NOMO-1 treated with DMSO at 0.1 percent for 48 hours (cell line): ENCODE results near the gene SHQ1.
"Not testable (repeated sequence)": the region's sequence is repeated elsewhere in the genome, so short reads cannot be mapped to it uniquely, and the experiment has no call there.

ENCODE experiments used
- DNase-seq: peaks from one replicate; lab custom pipeline; 2025; ENCODE audit not compliant: unreplicated experiment; lab: John Stamatoyannopoulos, UW

The SHQ1 gene

DNA sequence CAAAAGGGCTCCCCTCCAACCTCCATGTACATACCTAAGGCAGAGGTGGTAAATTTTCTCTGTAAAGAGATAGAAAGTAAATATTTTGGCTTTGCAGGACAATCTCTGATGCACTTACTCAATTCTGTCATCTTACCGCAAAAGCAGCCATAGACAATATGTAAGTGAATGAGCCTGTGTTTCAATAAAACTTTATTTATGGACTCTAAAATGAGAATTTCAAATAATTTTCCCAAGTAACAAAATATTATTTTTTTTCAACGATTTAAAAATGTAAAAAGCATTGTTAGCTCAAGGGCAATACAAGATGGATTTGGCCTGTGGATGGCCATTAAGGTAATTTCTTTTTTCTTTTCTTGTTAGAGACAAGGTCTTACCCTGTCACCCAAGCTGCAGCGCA, 44.7 kb downstream of the SHQ1 start:
- DNase-seq = no peak

DNA sequence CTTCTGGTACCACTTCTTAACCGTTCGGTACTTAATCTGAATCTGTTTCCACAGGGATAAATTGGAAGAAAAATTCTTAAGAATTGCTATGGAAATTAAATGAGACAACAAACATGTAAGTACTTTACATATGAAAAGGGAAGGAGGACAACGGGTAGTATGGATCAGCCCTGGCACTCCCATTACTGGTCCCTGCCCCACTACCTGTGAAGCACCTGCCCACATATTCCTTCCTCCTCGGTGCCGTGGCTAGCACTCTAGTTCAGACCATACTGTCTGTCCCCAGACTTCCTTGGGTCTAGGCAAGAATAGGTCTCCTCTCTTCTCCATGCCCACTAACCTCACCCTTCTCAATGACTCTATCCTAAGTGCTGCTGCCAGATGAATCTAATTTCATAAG, 46.2 kb downstream of the SHQ1 start:
- no peak for DNase-seq

DNA sequence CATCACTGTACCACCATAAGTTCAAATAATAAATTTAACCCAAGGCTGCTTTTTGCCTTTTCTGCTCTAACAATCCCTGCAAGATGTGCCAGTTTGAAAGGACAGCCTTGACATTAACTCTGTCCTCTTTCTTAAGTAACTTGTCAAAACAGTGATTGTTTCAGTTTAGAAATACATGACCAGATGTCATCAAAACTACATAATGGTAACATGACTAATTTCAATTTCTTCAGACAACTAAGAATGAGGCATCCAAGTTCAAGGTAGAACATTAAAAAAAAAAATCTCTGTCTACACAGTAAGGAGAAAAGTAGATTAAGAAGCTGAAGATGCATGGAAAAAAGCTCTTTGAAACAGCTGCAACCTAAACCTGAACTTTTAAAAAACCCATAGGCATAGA, 47.4 kb downstream of the SHQ1 start:
- DNase-seq = no peak

DNA sequence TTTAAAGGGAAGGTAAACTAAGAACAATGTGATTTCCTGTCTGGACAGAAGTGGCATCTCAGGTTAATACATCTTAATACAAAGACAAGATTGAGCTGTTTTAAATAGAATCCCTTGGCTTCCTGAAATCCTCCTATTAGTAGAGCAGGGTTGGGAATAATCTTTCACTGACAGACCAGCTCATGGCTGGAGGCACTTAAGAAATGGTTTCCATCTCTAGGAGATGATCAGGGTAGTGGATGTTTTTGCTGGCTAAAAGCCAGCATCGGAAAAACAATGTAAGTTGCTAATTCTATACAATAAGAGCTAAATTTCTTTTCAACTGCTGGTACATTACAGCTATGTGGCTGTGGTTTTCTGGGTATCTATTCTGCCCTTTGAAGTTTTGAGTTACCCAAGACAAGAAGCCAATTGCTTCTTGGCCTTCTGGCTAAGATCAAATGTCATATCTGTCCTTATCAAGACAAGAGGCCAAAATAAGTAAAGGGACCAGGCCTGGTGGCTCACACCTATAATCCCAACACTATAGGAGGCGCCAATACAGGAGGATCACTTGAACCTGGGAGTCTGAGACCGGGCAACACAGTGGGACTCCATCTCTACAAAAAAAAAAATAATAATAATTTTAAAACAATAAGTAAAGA, 49.6 kb downstream of the SHQ1 start:
- no peak for DNase-seq

DNA sequence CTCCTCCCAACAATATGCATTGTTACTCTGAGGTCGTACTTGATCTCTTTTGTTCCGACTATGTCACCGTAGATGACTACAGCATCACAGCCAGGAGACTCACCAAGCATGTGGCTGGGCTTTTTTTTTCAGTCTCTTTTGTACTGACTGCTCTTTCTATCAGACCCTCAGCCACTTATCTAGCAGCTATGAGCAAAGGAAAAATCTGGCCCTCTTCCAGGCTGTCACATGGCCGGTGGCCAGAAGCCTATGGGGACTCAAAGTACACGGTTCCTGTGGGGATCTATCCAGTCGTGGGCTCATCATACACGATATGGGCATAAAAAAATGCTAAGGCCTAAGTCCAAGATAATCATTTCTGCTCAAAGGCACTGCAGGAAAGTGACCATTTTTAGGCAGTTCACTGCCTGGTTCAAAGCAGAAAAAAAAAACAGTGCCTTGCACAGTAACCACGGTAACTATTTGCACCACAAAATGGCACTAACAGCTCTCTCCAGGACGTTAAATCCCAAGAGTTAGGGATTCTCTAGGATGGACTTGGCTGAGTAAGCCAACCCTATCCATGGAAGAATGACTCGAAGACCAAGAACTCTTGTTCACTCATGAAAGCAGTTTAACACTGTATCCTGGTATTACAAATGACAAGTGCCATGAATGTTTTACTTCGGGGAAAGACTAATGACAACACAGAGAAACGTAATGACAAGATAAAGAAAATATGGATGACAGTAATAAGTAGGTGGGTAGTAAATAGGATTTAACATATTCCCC, 50.3 kb downstream of the SHQ1 start:
- DNase-seq = no peak

DNA sequence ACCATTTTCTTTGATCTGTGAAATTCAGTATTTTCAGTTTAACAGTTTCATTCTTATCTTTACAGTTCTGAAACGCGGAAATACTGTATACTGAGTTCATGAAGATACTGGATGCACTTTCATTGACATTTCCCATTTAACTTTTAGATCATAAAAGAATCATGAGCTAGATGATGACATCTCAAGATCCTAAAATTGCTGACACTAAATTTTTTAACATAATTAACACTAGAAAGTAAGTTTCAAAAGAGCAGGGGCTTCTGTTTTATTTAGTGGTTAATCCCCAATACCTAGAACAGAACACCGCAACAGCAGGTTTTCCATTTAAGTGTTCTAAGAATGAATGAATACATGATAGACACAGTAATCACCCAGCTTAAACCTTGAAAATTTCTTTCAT, 54.2 kb downstream of the SHQ1 start:
- no peak for DNase-seq

DNA sequence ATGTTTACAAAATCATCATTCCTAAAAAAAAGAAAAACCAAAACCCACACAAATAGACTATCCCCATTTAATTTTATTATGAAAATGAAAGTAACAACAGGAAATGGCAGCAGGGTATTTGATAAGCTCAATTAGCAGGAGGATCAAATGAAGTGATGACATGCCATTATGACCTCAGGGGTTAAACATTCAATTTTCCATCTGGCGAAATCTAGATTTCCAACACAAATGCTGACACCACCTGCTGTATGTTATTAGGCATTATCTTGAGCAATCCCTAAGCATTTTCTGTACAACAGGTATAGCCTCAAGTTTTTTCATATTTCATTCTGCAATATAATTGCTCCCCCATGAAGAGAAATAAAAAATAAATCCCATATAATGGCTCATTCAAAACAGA, 57.1 kb downstream of the SHQ1 start:
- DNase-seq = no peak

DNA sequence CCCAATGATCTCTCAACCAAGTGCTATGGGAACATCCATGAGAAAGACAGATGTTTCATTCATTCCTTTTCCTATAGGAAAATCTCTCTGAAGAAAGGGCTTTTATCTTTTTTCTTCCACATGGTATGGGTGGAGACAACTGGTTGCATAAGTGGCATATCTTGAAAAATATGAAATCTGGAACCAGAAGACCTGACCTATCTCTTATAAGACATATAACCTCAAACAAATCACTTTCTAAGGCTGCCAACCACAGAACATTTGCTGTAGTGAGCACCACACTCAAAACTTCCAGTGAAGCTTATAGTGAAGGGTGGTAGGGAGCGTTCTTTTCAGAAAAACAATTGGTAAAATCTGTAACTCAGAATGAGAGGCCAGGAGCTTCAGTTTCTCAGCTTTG, 58.5 kb downstream of the SHQ1 start:
- DNase-seq = no peak

DNA sequence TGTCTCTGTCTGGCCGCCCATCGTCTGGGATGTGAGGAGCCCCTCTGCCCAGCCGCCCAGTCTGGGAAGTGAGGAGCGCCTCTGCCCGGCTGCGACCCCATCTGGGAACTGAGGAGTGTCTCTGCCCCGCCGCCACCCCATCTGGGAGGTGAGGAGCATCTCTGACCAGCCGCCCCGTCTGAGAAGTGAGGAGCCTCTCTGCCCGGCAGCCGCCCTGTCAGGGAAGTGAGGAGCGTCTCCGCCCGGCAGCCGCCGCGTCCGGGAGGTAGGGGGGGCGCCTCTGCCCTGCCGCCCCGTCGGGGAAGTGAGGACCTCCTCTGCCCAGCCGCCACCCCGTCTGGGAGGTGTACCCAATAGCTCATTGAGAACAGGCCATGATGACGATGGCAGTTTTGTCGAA, 60.0 kb downstream of the SHQ1 start:
- DNase-seq = not testable (repeated sequence)

DNA sequence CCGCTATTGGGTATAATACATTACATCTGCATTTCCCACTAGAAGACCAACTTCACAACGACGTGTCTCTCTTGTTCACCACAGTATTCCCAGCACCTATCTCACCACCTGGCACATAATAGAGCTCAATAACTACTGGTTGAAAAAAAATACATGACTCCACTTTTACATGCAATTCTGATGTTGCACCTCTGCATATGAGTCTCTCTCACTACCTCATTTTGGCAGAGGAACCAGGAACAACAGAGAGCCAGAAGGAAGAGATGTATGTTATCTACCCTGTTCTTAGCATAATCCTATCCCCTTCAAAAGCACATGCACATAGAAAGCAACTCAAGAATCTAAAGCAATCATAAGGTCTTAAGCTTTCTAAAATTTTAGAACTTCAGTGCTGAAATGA, 61.6 kb downstream of the SHQ1 start:
- no peak for DNase-seq

DNA sequence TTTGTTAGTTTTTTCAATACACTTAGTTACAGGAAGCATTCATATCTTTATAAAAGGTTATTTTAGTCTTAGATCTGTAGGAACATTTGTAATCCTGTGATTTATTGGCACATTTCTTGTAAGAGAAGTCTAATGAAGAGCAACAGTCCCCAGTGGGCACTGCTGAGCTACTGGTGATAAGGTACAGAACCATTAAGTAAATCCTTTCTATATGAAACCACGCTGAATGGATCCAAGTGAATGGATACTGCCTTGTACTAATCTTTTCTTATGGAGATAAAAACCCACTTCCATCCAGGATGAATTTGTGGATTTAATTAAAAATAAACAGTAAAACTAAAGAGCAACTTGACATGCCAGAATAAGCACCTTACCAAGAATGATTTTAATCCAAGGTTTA, 64.0 kb downstream of the SHQ1 start:
- no peak for DNase-seq

DNA sequence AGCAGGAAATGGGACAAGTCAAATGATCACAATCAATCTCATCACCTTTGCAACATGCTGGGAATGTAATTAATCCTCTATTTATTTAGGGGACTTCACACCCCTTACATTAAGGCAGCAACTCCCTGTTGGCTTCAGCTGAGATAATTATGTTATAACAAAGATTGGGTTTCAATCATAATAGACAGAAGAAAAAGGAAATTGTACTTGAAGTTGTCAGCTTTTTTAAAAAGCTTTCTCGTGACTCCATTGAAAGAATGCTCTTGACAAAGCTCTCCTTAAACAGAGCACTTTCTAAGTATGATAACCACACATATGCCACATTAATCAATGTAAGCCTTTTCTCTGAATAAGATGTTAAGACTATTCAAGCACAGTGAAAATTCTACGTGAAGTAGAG, 65.7 kb downstream of the SHQ1 start:
- no peak for DNase-seq

DNA sequence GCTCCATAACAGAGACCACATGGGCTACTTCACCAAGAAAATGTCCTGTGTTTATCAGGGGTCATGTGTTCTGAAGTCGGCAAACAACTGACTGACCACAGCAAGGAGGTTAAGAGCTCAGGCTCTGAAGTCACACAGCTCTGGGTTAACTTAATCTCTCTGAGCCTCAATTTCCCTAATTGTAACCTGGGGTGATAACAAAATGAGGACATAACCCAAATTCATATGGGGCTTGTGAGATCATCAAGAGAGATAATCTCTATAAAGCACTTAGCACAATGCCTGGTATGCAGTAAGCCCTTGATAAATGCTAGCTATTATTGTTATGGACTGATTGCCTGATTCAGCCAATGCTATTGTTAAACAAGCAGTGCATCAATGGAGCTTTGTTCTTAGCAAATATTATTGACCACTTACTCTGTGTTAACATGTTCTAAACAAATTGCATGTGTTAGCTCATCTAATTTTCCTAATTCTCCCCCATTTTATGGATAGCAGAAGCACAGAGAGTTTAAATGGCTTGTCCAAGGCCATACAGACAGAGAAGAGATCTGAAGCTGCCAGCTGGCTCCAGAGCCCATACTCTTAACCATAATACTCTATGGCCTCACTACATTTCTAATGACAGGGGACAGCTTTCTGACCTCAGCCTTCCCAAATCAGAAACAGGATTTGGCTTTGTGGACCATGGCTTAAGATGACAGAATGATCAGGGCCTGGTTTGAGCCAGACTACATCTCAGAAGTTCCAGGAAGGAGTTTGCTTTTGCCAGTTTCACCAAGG, 78.3 kb downstream of the SHQ1 start:
- DNase-seq = no peak

DNA sequence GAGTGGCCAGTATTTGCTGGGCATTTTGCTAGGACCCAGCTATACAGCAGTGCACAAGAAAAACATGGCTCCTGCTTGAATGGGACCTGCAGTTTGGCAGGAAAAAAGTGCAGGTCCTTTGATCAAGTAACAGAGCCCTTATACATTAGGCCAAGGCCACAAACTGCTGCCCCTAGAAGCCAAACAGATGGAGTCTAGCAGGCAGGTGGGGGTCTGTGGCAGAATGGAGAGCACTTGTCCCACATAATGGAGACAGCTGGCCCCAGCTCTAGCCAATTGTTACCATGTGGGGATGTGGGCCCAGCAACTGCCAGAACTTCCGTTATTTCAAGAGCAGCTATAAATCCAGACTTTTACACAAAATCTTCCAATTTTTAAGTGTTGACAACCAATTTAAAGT, 79.3 kb downstream of the SHQ1 start:
- peak; percentile 12 for DNase-seq

DNA sequence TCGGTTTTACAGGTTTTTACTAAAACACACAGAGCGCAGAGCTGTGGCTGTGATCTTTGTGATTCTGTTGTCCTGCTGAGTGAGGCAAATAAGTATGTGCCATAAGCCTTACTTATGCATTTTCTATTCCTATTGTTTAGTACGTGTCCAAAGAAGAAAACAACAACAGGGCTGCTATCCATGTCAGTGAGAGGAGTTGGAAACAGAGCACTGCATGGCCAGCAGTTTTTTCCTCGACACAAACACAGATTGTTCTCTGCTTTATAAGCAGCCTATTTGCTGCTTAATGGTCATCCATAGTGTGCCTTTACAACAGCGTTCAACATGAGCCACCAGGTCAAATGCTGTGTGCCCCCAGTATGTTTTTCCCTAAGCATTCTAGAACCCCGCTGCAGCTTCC, 79.8 kb downstream of the SHQ1 start:
- DNase-seq = no peak

DNA sequence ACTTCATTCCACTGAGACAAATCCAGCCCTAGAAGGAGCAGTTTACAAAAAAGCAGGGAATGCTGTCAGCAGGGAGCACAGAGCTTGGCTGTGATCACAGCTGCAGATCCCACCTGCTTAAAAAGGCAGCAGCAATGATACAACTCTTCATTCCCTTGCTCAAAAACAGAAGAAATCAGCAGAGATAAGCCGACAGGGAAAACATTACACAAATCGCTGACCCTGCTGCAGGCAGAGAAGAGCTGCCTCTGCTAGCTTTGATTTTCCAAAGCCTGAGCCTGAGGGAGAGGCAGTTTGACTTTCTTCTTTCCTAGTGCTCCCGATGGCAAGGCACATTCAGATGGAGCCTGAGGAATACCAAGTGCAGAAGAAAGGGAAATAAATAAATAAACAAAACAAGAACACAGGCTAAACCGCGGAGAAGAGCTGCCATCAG, 80.2 kb downstream of the SHQ1 start:
- DNase-seq = no peak

DNA sequence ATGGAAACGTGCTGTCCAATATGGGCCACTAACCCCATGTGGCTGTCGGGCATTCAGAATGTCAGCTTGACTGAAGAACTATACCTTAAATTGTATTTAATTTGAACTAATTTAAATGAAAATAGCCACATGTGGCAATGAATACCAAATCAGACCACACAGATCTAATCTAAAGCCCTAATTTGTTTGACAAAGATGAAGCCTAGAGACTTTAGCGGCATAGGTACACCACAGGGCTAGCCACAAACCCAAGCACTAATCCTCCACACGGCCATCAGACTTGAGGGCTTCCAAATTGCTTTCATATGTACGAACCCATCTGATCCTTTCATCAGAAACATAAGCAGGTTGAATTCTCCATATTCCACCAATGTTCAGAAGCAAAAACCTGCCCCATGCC, 81.4 kb downstream of the SHQ1 start:
- no peak for DNase-seq

DNA sequence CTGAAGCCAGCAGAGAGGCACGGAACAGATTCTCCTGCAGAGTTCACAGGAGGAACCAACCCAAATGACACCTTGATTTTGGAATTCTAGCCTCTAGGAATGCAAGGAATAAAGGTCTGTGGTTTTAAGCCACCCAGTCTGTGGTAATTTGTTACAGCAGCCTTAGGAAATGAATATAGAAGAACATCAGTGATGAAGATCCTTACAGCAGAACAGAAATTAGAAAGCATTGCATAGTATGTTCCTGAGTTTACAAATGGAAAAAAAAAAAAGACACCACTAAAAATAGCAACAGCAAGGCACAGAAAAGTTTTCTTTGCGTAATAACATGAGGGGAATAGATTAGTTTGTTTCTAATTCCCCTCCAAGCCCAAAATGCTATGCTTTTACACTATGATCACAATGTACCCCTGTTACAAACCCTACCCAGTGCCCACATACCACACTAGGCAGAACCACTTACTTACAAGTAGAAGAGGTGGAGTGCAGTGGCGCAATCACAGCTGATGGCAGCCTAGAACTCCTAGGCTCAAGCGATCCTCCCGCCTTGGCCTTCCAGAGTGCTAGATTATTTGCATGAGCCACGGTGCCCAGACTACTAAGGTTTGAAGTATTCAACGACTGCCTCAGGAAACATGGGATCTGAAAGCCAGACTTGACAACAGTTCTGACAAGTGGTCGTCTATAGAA, 84.3 kb downstream of the SHQ1 start:
- peak; percentile 12 for DNase-seq

DNA sequence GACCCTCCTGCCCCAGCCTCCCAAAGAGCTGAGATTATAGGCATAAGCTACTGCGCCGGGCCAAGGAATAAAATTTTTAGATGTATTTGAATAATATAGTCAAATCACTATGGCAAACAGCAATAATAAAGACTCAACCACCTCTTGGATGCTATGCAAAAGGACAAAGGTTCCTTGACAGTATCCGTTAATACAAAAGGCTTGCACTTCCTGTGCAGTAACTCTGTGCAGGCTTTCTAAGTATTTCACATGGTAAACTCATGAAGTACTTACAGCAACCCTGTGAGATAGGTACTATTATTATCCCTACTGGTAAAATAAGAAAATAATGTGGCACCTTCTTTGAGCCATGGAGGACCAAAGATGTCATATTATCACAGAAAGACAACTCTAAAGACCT, 86.8 kb downstream of the SHQ1 start:
- no peak for DNase-seq

DNA sequence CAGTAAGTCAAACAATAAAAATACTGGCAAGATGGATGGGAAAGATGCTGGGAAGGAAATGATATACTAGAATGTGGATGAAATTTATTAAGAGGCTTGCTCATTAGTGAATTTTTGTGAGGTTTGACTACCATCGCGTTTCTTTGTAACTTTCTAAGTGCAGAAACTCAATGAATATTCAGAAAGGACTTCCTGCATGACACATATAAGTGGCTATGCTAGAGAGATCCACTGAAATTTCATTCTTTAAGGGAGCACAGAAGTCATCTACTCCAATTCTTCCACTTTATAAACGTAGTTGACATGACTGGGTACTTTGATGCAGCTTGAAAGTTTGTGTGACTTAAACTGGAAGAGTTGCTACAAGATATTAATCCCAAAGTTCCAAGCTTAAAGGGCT, 88.0 kb downstream of the SHQ1 start:
- DNase-seq = no peak

DNA sequence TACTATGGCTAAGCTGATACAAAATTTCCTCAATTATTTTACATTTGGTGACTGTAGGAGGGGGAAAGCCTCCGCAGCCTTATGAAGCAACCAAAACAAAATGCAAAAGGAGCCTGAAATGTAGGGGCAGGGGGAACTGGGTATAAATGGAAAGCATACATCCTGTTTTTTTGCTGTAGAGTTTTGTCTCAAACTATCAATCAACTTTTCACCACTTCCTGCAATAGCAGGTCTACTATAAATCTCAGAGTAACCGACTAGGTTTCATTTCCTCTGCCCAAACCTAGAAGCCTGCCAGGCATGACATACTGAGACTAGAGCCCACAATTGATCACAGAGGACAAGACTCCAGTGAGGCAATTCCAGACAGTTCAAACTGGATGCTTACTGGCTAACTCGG, 91.3 kb downstream of the SHQ1 start:
- DNase-seq = peak; percentile 99

DNA sequence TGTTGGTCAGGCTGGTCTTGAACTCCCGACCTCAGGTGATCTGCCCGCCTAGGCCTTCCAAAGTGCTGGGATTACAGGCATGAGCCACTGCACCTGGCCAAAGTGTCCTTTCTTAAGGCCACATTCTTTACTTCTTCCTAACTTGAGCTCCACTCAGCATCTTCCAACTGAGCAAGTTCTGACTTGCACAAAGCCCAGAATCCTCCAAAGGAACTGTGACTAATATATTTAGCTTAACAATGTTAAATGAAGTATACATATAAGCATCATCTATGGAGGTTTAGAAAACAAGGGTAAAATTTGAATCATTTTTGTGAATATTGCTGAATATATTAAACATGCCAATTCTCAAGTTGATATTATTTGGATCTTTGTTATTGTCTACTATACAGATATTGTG, 93.7 kb downstream of the SHQ1 start:
- DNase-seq = no peak
